Small intestine (tissue), 7 donors: Measurements from ENCODE around the gene C1QL1. TPM values are rescaled to one million over a fixed set of nuclear protein-coding genes. Genes with fewer than 3 reads are reported as not detected.

Experiments used
- DNase-seq, 2 donors: peaks; one replicate each; pipeline versions ENCODE4 v3.0.0 to v3.0.0-alpha.2; 2013
- FAIRE-seq: peaks from 2 replicates; lab custom pipeline; 2012; peaks lifted over from hg19 to GRCh38; lab: Jason Lieb, UNC
- H3K27ac ChIP-seq, 3 donors: one replicate each; pipeline ENCODE4 v1.5.1; 2013; ENCODE audit warnings: low read length in 2 of 3, mild to moderate bottlenecking in 2 of 3, control low read depth in 1 of 3, inconsistent platforms in 1 of 3, low read depth in 1 of 3, moderate library complexity in 1 of 3
- H3K27me3 ChIP-seq, 3 donors: one replicate each; pipeline ENCODE4 v1.6.1; 2013; ENCODE audit warnings: low read length in 3 of 3, inconsistent platforms in 1 of 3; ENCODE audit not compliant: control insufficient read depth in 3 of 3, insufficient read depth in 3 of 3
- H3K36me3 ChIP-seq, 3 donors: one replicate each; pipeline ENCODE4 v1.6.1; 2013; ENCODE audit warnings: low read length in 3 of 3, inconsistent platforms in 1 of 3, low read depth in 1 of 3, mild to moderate bottlenecking in 1 of 3, moderate library complexity in 1 of 3; ENCODE audit not compliant: control insufficient read depth in 3 of 3, insufficient read depth in 2 of 3
- H3K4me1 ChIP-seq, 3 donors: one replicate each; pipeline ENCODE4 v1.6.1; 2013; ENCODE audit warnings: low read length in 2 of 3, inconsistent platforms in 1 of 3, low read depth in 1 of 3, mild to moderate bottlenecking in 1 of 3, moderate library complexity in 1 of 3; ENCODE audit not compliant: control insufficient read depth in 3 of 3, insufficient read depth in 2 of 3
- H3K4me3 ChIP-seq, 3 donors: one replicate each; pipeline ENCODE4 v1.5.1; 2013; ENCODE audit warnings: low read length in 3 of 3, control low read depth in 1 of 3, inconsistent platforms in 1 of 3, low read depth in 1 of 3, mild to moderate bottlenecking in 1 of 3, moderate library complexity in 1 of 3
- H3K9me3 ChIP-seq, 2 donors: one replicate each; pipeline ENCODE4 v1.6.1; 2013; ENCODE audit warnings: low read depth in 1 of 2, low read length in 1 of 2; ENCODE audit not compliant: control insufficient read depth in 2 of 2, insufficient read depth in 1 of 2
- WGBS, 3 donors: extraction: QIAGEN DNeasy Blood & Tissue Kit; methylation state at CpG; one replicate each; pipeline ENCODE4 v1.1.7; 2013; 5-methylcytosine and 5-hydroxymethylcytosine counted together
- polyA plus RNA-seq, 4 donors: library from polyadenylated mRNA; stranded (reverse) in 3 of 4; unstranded in 1 of 4; fragments of 200-250 nt in 3 of 4; fragments of 120-200 nt in 1 of 4; gene quantifications; one replicate each; pipeline versions ENCODE4 v1.2.1 to v1.2.3, GENCODE V29; 2013
- donor health status: healthy with polysubstance abuse.
- donor health status: control.
- donor health status: control.
- donor health status: Bipolar disorder and iron deficiency.
- donor health status: healthy.

Gene C1QL1
- polyA plus RNA-seq, 4 donors: 1.3 to 5.4 (median 2.6) TPM; not detected in 1

GRCh38 chr17:44920565-44920940 lies 47.5 kb downstream of the C1QL1 start:
- Histone ChIP-seq H3K4me1 (peaks cover 0 to 3% (median 0%) of the 10 kb centered on the region in 3 donors), H3K4me3 (no peak overlapping the region), H3K36me3 (no peaks in the 10 kb centered on the region), H3K27me3 (peaks cover 0 to 25% (median 0%) of the 10 kb centered on the region in 3 donors), H3K27ac (no peak overlapping the region), H3K9me3 (no peaks in the 10 kb centered on the region)
- WGBS, 3 donors: 73 to 78% (median 75%) methylated on average over 7 of the region's 7 CpGs
- FAIRE-seq (no peak), DNase-seq (no peak)

GRCh38 chr17:44919885-44920564 lies 48.1 kb downstream of the C1QL1 start:
- no peak overlapping the region for H3K27ac ChIP-seq
- DNase-seq (peak; percentile 75 to 76), FAIRE-seq (no peak)
- H3K4me1 ChIP-seq: peaks cover 0 to 3% (median 0%) of the 10 kb centered on the region in 3 donors
- no peaks in the 10 kb centered on the region for H3K36me3 ChIP-seq
- no peak overlapping the region for H3K4me3 ChIP-seq
- 11 to 14% (median 13%) methylated on average over 9 of the region's 9 CpGs for WGBS, 3 donors
- H3K27me3 ChIP-seq: peaks cover 0 to 25% (median 0%) of the 10 kb centered on the region in 3 donors
- H3K9me3 ChIP-seq: no peaks in the 10 kb centered on the region

GRCh38 chr17:44919411-44919810 lies 48.7 kb downstream of the C1QL1 start:
- no peak overlapping the region for H3K27ac ChIP-seq
- H3K36me3 ChIP-seq: no peaks in the 10 kb centered on the region
- DNase-seq (no peak), FAIRE-seq (no peak)
- H3K4me3 ChIP-seq: no peak overlapping the region
- H3K9me3 ChIP-seq: no peaks in the 10 kb centered on the region
- WGBS, 3 donors: 53 to 76% (median 70%) methylated on average over 2 of the region's 2 CpGs
- peaks cover 0 to 25% (median 0%) of the 10 kb centered on the region in 3 donors for H3K27me3 ChIP-seq
- peaks cover 0 to 3% (median 0%) of the 10 kb centered on the region in 3 donors for H3K4me1 ChIP-seq

GRCh38 chr17:44918006-44918405 lies 50.1 kb downstream of the C1QL1 start:
- WGBS, 3 donors: 91 to 93% (median 93%) methylated on average over 2 of the region's 2 CpGs
- Histone ChIP-seq H3K27ac (no peak overlapping the region), H3K4me3 (no peak overlapping the region), H3K9me3 (no peaks in the 10 kb centered on the region), H3K27me3 (peaks cover 0 to 31% (median 0%) of the 10 kb centered on the region in 3 donors), H3K36me3 (no peaks in the 10 kb centered on the region), H3K4me1 (peaks cover 0 to 3% (median 0%) of the 10 kb centered on the region in 3 donors)
- DNase-seq (no peak), FAIRE-seq (no peak)

- no peak for DNase-seq
- no peak overlapping the region for H3K4me3 ChIP-seq
- H3K27me3 ChIP-seq: peaks cover 0 to 28% (median 0%) of the 10 kb centered on the region in 3 donors
- H3K4me1 ChIP-seq: peaks cover 0 to 3% (median 0%) of the 10 kb centered on the region in 3 donors
- H3K27ac ChIP-seq: no peak overlapping the region
- H3K9me3 ChIP-seq: no peaks in the 10 kb centered on the region
- FAIRE-seq: no peak
- WGBS, 3 donors: 53 to 78% (median 68%) methylated on average over 6 of the region's 6 CpGs
- no peaks in the 10 kb centered on the region for H3K36me3 ChIP-seq
Observed at GRCh38 chr17:44917456-44917855, 50.6 kb downstream of the C1QL1 start.

GRCh38 chr17:44916781-44917241 lies 51.3 kb downstream of the C1QL1 start:
- DNase-seq: no peak
- peaks cover 0 to 5% (median 0%) of the 10 kb centered on the region in 3 donors for H3K4me1 ChIP-seq
- no peak overlapping the region for H3K27ac ChIP-seq
- WGBS, 3 donors: 60 to 74% (median 71%) methylated on average over 7 to 10 of the region's 10 CpGs
- H3K27me3 ChIP-seq: peaks cover 0 to 29% (median 0%) of the 10 kb centered on the region in 3 donors
- H3K9me3 ChIP-seq: no peaks in the 10 kb centered on the region
- no peak for FAIRE-seq
- no peak overlapping the region for H3K4me3 ChIP-seq
- H3K36me3 ChIP-seq: no peaks in the 10 kb centered on the region

- DNase-seq: no peak
- WGBS, 3 donors: 82 to 84% (median 83%) methylated on average over 11 of the region's 11 CpGs
- H3K27me3 ChIP-seq: peaks cover 0 to 29% (median 0%) of the 10 kb centered on the region in 3 donors
Observed at GRCh38 chr17:44915862-44916780, 52.0 kb downstream of the C1QL1 start.

GRCh38 chr17:44915321-44915726 lies 52.8 kb downstream of the C1QL1 start, which contains the start of gene GFAP:
TSS of gene GFAP (minus strand) at chr17:44915500. CDS start at chr17:44915486, 14 bp downstream.
- DNase-seq: no peak
- Histone ChIP-seq H3K36me3 (no peaks in the 10 kb centered on the region), H3K27me3 (peaks cover 0 to 22% (median 0%) of the 10 kb centered on the region in 3 donors), H3K27ac (no peak within 1 kb of the TSS), H3K4me3 (no peak within 1 kb of the TSS), H3K9me3 (no peaks in the 10 kb centered on the region), H3K4me1 (peaks cover 0 to 9% (median 0%) of the 10 kb centered on the region in 3 donors)
- no peak for FAIRE-seq
- 80 to 87% (median 84%) methylated on average over 16 to 17 of the region's 17 CpGs for WGBS, 3 donors

More at GRCh38 chr17:44915862-44916780, 52.0 kb downstream of the C1QL1 start:
- FAIRE-seq: no peak
- H3K27ac ChIP-seq: no peak overlapping the region
- peaks cover 0 to 9% (median 0%) of the 10 kb centered on the region in 3 donors for H3K4me1 ChIP-seq
- H3K36me3 ChIP-seq: no peaks in the 10 kb centered on the region
- H3K9me3 ChIP-seq: no peaks in the 10 kb centered on the region
- H3K4me3 ChIP-seq: no peak overlapping the region
